C4-2B (cell line): ENCODE data around the gene SUCO.
"Not testable (repeated sequence)": the region's sequence is repeated elsewhere in the genome, so short reads cannot be mapped to it uniquely, and the experiment has no call there.

ENCODE experiments used
- CTCF ChIP-seq: fragments of 450-650 bp; conservative IDR thresholded peaks from 2 replicates; pipeline ENCODE4 v1.5.1; 2017; ENCODE audit warnings: mild to moderate bottlenecking
- ZFX ChIP-seq: fragments of 450-650 bp; IDR thresholded peaks from 2 replicates; pipeline ENCODE4 v1.6.1; 2017

- not testable (repeated sequence) for TF ChIP-seq CTCF, ZFX
These were observed 58.5 kb downstream of the SUCO start for GRCh38 chr1:172591429-172591828.
